Epidermal melanocyte (primary cell): ENCODE results near the gene GALNT2.

ENCODE experiments used
- DNase-seq: peaks from one replicate; pipeline ENCODE4 v3.0.0; 2011; ENCODE audit warnings: low spot score; ENCODE audit not compliant: insufficient read length

The GALNT2 gene

DNA sequence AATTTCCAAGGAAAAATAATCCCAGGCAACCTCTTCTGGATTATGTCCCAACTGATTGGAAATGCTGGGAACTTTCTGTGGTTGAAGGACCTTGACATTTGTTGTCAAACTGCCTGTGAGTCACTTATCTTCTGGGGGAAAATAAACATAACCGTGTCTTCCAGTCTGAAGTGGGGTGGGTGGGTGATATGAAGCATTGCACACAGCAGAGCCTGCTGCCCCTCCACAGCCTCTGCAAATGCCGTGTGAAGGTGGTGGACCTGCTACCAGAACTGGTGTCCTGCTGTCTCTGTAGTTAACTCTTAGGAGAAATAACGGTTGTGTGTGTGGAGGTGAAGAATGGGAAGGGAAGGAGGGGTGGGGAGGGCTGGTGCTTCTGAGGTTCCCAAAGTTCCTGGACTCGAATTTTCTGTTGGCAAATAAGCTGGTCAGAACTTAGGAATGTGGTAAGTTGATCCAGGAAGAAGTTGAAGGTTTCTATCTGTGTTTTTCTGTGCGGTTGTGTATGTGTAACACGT is 23.2 kb downstream of the GALNT2 start:
- DNase-seq: no peak

DNA sequence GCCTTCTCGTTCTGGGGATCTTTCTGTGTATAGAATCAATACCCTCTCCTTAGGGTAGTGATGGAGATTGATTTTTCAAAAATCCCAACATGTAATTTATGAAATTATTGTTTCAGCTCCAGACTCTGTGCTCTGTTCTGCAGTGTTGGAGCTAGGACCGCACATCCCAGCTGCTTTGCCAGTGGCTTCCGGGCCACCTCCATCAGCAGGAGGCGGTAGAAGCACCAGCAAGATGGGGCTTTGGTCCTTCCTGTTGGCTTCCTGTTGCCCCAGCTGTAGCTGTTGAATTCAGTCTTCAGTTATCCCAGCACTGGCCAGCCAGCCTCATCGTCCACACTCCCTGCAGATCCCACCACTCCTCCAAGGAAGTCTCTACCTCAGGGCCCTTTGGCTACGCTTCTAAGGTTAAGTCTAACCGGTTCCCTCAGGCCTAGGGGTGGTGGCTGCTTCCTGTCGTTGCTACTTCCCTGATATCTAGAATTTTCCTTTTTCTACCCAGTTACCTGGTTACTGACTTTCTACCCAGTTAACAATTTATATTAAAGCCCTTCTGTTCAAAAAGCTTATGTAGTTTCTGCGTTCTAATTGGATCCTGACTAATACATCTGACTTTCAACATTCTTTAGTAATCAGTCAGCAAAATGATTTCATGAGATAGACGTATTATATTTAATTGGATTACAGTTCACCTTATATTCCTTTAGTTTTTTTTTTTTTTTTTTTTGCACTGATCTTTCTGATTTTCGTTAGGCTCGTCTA is 24.6 kb downstream of the GALNT2 start:
- DNase-seq: no peak

DNA sequence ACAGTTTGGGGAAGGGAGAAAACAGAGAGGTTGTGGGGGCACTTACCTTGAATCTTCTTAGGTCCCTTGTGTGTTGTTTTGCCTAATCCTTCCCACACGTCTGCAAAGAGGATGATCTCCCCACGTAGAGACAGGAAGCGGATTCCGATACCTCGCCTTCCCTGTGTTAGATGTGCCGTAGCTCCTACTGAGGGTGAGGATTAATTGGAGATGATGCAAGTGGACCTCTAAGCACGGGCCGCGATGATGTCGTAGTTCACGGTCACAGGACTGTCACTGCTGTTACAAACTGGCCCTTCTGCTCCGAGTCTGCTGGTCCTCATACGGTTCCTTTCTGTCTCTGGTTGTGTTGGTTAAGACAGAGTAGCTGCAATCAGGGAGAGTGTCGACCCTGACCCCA is 27.7 kb downstream of the GALNT2 start:
- no peak for DNase-seq

DNA sequence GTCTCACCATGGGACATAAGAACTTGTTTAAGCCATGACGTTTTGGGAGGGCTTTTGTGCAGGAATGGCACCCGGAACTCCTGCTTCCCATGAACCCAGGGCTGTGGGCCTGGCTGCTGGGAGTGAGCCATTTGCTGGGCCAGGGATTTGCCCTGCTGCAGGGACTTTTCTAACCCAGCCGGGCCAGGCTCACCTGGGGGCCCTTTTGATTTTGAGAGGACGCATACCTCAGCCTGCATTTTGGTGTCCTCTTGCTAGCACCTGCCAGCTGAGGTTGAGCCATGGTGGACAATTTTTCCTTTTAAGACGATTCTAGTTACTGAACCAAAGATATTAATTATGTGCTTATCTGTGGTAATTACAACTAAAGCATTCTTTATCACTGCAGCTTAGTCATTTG is 28.9 kb downstream of the GALNT2 start:
- no peak for DNase-seq

DNA sequence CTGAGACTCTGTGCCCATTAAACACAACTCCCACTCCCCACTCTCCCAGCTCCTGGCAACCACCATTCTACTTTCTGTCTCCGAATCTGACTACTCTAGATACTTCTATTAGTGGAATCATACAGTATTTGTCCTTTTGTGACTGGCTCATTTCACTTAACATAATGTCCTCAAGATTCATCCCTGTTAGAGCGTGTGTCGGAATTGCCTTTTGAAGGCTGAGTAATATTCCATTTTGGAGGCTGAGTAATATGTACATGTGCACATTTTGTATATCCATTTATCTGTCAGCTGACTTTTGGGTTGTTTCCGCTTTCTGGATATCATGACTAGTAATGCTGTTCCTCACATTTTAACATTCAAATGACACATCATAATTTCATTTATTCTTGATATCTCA is 30.3 kb downstream of the GALNT2 start:
- DNase-seq: no peak

DNA sequence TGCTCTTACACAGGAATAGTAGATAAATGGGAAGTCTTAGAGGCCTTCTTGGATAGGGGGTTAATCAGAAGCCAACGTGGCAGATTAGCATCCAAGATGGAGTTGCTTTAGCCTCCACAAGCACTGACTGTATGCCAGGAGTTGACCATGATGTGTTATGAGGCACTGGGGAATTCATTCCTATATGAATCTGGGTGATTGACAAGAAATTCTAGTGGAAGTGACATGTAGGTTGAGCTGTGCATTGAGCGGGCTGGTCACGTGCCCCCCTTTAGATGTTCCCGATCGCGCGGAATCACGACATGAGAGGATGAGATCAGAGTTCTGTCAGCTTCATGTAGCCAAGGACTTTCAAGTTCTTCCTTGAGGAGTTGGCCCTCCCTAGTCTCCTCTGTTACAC is 31.7 kb downstream of the GALNT2 start:
- no peak for DNase-seq

DNA sequence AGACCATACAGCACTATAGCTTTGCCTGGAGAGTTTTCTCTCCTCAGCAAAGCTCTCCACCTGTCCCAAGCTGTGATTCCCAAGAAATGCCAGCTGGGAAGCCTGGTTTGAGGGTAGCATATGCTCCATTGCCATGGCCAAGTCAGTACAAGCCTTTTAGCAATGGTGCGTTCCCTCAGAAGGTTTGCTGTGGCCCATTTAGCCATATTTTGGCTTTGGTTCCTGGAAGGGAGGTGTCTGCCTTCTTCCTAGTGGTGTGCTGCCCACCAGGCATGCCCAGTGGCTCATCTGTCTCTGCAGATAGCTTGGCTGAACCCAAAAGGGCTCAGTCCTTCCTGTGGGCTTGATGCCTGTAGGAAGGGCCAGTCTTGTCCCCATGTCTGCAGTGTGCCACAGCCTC is 32.4 kb downstream of the GALNT2 start:
- no peak for DNase-seq

DNA sequence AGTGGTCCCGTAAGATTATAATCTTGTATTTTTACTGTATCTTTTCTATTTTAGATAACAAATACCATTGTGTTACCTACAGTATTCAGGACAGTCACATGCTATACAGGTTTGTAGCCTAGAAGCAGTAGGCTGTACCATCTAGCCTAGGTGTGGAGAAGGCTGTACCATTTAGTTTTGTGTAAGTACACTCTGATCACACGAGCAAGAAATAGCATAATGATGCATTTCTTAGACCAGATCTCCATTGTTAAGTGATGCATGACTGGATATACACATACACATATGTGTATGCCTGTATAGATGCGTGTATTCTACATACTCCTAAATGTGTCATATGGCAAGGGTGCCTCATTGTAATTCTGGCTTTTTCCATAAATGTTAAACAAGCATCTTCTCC is 33.9 kb downstream of the GALNT2 start:
- DNase-seq: no peak

DNA sequence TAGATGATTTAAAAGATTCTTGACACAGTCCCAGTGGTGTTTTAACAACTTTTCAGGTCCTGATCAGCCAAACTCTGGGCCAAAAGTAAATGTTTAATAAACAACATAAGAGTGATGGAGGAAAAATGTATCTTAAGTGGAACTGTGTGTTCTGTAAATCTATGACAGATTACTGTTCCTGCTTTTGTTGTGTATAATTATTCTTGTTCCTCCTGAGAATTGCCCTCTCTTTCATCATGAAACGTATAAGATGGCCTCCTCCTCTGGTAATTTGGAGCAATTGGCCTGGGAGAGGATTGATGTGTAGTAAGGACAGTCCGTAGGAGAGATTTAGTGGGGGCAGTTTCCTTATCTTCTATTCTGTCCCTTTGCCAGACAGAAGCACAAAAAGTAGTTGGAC is 34.5 kb downstream of the GALNT2 start:
- no peak for DNase-seq

DNA sequence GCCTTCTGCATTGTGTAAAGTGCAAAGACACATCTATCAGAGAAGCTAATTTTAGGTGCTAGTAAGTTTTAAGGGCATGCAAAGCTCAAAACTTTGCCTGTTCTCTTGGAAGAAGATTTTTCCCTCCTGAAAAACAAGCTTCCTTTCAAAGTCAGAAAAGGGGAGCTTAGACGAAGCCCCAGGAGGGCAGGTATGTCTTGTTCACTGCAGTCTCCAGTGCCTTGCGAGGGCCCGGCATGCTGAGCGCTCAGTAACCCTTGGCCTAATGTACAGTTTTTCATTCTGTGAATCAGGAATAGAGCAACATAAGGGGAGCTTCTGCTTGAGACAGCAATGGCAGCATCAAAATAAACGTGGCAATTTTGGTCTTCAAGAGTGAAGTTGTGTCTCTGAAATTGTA is 35.0 kb downstream of the GALNT2 start:
- no peak for DNase-seq

DNA sequence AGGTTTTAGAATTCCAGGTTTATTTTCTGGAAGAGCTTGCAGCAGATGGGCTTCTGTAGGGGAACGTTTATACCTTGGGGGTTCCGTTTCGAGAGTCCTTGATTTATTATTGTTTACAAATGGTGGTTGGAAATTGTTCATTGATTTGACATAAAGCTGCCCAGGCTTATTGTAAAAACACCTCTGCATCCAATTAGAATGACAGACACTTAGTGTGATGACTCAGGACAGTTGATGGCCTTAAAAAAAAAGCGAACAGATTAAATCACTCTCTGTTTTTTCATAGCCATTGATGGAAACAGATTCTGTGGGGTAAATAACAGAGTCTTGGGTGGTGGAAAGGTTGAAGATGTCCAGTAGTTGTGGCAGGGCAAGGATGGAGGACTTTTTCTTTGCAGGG is 35.4 kb downstream of the GALNT2 start:
- DNase-seq: no peak

DNA sequence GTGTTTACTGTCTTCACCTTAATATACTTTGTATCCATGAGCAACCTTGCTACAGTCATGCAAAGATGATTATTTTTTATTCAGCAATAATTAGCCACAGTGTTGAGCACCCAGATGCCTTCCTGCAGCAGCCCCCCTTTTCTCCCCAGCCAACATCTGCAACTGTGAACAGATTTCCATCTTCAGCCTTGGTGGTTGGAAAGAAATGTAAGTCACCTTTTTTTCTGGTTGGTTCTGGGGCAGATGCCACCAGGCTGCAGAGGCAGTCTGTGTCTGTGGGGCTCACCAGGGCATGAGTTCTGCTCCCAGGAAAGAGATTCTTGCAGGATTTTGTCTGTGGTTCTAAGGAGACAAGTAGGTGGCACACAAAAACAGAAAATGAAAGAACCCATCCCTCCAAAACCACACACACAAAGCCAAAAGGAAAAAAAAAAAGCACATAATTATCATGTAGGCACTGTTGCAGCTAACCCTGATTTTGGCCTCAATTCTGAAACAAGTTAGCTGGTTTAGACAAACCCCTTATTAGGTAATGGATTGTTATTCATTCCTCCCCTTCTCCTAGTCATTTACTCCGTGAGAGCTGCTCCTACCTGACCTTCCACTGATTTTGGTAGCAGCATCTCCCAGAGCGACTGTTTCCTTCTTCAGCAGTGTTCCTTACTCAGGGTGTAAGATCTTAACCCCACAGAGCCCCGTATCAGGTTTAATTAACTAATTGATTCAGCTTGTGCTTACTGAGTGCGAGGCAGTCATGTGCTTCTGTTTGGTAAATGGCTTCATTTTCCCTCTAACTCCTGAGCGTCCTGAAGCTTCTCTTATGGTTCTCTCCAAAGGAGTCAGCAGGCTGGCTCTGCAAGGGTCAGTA is 36.5 kb downstream of the GALNT2 start:
- DNase-seq: no peak

DNA sequence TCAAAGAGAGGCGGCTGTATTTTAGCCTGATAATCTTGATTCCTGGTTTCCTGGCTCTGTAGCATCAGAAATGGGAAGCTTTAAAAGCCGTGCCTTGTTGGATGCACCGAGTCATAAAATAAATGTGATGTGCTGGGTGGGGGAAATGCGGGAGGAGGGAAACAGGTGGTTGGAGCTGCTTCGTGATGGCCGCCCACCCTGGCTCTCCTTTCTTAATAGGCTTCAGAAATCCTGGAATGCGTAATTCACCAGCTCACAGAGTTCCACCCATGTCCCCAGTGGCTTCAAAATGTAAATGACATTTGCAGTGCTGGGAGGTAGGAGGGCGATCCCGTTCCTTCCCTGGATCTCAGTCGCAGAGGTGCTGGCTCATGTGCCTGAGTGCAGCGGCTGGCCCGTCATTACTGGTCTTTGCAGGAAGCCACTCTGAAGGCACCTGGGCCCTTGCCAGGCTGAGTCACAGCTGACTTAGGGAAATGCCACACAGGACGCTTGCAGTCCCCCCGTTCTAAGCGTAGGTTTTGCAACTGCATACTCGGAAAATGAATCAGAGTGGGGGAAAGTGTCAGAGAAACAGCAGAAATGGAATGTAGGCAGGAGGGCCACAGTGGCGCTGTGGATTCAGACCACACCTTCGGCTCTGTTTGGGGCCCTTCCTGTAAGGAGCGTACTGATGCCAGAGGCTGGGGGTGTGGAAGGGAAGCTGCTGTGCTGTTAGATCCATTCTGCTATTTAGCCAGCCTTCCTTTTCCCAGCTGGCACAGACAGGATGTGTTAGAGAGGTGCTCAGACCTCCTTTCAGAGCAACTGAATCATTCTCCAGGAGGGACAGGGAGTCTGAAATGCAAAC is 37.6 kb downstream of the GALNT2 start:
- peak; percentile 71 for DNase-seq

DNA sequence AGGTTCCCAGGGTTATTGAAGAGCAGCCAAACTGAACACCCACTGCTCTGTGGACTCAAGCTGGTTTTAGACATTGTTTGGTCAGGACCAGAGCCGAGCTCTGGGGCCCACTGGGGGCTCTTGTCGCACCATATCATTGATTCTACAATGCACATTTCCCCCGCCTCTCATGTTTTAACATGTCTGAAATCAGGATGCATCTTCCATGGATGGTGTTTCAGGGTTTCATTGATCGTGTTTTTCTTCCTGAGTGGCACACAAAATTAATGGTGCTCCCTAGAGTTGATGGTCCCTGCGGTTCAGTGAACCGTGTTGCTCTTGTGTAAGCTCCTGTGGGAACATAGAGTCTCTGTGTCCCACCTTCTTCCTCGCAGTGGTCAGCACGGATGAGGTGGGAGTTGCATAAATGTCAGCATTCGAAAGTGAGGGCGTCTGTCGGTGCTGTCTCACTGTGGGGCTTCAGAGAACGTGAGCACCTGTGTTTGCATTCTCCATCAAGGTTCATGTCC is 38.3 kb downstream of the GALNT2 start:
- no peak for DNase-seq

DNA sequence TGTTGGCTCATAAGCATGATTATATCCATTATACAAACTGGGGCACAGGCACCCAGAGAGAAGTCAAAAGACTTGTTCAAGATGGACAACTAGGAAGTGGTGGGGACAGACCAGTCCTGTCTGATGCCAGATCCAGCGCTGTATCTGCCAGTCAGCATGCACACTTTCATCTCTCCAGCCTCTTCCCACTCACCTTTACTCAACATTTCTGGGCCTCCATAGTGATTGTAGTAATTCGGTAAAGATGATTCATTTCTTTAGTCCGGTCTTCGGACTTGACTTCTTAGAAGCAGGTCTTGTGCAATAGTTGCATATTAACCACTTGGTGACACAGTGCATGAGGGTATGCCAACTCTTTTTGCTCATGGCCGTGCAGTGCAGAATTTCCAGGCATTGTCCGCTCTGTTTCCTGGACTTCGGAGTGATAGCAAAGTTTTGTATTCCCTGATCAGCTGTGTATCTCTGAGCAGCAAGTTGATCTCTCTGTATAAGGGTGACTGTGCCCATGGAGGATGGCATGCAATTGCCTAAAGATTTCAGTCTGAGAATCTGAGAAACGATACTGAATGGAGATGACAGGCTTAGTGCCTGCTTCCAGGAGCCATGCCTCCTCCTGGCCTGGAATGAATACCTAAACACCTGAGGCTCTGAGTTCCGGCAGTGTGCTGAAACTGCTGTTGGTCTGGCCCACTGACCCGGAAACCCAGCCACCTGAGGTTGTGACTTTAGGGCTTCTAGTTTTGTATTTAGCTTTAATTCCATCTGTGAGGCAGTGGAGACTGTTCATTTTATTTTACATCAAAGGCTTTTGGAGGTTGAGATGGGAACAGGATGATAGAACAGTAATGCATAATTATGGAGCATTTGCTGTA is 39.0 kb downstream of the GALNT2 start:
- no peak for DNase-seq

DNA sequence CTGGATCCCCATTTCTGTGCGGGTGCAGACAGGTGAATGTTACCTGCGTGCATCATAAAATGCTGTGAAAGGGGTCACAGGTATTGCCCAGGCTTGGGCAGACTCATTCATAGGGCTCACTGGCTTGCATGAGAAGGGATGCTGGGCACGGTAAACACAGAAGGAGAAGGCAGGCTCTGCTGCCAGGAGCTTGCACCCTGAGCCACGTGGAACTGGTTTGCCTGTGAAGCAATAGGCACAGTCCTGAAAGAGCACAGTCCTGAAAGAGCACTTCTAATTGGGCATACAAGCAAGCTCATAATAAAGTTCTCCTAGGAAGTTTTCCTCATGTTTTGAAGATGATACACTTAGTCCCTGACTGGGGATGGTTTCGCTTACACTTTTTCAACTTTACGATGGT is 40.9 kb downstream of the GALNT2 start:
- DNase-seq: no peak

DNA sequence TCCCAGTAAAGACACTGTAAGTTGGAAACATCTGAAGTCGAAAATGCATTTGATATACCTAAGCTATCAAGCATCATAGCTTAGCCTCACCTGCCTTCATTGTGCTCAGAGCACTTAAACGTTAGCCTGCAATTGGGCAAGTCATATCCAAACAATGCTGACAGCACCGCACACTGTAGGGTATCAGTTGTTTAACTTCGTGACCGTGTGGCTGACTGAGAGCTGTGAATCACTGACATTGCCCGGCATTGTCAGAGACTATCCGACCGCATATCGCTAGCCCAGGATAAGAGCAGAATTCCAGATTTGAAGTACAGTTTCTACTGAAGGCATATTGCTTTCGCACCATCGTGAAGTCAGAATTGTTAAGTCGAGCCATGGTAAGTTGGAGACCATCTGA is 41.5 kb downstream of the GALNT2 start:
- DNase-seq: no peak

DNA sequence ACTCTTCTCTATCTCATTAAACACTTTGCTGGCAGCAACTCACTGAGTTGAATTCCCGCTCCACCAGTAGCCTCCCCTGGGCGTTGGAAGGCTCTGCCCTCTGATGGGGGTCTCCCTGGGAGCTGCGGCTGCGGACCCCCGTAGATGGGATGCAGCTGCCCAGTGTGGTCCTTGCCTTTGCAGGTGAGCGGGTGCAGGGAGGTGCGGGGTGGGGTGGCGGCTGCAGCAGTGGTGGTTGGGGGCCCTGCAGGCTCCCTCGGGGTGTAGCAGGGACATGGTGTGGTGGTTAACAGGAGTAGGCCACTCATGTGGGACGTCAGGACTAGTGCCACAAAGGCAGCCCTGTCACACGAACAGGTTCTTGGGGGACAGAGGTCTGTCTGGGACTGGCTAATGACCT is 42.0 kb downstream of the GALNT2 start:
- no peak for DNase-seq

DNA sequence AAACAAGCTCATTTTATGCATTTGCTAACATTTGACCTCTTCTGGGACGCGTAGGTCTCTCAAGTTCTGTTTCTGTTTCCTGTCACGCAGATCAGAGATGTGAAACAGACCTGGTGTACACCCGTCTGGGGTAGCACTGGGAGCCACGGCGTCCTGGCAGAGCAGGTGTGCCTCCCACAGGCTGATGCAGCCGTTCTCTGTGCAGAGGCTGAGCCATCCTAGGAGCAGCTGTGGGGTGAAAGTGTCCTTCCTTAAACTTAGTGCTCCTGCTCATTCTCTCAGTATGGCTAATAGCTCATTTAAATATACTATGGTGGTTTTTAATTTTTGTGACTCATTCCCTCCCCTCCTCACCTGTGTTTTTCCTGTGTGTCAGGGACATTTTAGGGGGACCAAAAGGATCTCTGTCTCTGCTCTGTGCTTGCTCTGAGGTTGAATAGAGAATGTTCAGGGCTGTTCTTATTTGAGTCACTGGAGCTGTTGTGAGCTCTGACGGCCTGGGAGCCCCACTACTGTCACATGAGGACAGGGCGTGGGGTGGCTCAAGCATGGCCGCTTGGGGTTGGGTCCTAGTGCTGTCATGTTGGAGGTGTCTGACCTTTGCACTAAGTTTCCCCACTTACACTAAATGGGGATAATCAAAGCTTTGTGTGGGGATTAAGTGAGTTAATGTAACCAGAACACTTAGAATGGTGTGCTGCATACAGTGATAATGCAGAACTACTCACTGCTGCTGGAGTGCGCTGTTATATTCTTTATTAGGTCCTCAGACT is 43.0 kb downstream of the GALNT2 start:
- no peak for DNase-seq

DNA sequence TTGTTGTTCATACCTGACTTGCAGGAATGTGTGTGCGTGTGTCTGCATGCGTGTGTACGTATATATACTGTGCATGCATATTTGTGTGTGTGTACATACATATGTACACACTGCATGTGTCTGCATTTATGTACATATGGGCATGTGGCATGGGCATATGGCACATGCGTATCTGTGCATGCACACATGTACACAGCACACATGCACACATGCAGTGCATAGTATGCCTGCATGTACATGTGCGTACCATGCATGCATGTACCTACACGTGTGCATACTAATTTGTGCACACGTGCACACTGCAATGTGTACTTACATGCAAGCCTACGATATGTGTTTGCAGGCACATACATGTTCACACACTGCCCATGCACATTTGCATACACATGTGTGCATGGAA is 43.9 kb downstream of the GALNT2 start:
- DNase-seq: no peak
